ENCODE data around the gene STYXL2. TPM values are rescaled to one million over a fixed set of nuclear protein-coding genes. Genes with fewer than 3 reads are reported as not detected.

STYXL2 gene
- total and polyA plus RNA-seq, 9 donors: 0.08 to 0.30 (median 0.15) TPM; not detected in 2

DNA sequence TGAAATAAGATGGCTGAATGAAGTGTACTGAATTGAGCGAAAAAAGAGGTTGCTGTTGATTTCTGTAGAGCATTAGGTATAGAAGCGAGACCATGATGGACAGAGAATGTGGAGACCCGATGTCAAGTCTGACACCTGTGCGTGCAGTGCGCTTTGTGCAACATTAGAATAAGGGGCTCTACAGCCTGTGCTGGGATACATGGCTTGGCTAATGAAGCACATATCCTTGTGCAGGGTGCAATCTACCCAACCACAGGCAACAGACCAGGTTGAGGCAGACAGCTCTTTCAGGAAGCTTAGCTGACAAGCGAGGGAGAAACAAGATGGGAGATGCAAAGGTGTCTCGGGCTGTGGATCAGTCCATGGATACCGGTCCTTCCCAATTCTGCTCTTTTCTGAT, 22.6 kb upstream of the STYXL2 start:
- no peaks in the 10 kb centered on the region for H3K4me1 ChIP-seq (ENCODE audit: insufficient read depth)
- DNase-seq: no peak
- 93 to 95% (median 94%) methylated on average over 8 of the region's 8 CpGs for WGBS, 3 donors
- no peaks in the 10 kb centered on the region for H3K27me3 ChIP-seq
- H3K4me3 ChIP-seq: no peak overlapping the region
- H3K36me3 ChIP-seq: no peaks in the 10 kb centered on the region
- no peak for TF ChIP-seq EP300 (IDR thresholded peaks at IDR 0.05)
- no peak for TF ChIP-seq POLR2A (IDR thresholded peaks at IDR 0.05)
- TF ChIP-seq, protein P1, sequence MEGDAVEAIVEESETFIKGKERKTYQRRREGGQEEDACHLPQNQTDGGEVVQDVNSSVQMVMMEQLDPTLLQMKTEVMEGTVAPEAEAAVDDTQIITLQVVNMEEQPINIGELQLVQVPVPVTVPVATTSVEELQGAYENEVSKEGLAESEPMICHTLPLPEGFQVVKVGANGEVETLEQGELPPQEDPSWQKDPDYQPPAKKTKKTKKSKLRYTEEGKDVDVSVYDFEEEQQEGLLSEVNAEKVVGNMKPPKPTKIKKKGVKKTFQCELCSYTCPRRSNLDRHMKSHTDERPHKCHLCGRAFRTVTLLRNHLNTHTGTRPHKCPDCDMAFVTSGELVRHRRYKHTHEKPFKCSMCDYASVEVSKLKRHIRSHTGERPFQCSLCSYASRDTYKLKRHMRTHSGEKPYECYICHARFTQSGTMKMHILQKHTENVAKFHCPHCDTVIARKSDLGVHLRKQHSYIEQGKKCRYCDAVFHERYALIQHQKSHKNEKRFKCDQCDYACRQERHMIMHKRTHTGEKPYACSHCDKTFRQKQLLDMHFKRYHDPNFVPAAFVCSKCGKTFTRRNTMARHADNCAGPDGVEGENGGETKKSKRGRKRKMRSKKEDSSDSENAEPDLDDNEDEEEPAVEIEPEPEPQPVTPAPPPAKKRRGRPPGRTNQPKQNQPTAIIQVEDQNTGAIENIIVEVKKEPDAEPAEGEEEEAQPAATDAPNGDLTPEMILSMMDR (IDR thresholded peaks at IDR 0.05): no peak
- no peak overlapping the region for H3K27ac ChIP-seq
- intact Hi-C loops (cut with DNase I): no loop called here
- H3K9me3 ChIP-seq: no peaks in the 10 kb centered on the region

DNA sequence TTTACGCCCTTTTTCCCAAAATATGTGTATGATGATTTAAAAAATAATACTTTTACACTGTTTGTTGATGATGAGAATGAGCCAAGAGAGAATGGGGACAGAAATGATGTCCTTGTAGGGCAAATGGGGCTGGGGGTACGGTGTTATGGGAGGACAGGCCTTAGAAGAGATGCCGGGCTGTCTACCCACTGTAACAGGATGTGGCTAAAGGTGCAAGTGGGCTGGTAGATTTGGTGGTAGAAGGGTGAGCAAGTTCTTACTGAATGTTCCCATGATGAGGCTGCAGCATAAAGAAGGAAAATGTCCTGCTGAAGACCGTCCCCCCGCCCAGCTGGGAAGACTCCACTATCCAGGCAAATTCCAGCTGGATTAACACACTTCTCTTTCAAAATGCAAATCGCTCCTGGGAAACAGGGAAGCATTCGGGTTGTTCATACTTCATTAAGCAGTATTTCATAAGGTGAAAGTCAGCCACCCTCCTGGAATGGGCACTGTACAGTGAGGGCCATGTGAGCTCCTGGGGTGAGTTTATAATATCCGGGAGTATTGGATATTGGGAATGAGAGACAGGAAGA, 17.7 kb upstream of the STYXL2 start:
- WGBS, 3 donors: 71 to 83% (median 78%) methylated on average over 8 of the region's 8 CpGs
- H3K4me1 ChIP-seq (ENCODE audit: insufficient read depth): no peaks in the 10 kb centered on the region
- TF ChIP-seq, protein P1 (IDR thresholded peaks at IDR 0.05): no peak
- no peak for TF ChIP-seq EP300 (IDR thresholded peaks at IDR 0.05)
- no peak for TF ChIP-seq POLR2A (IDR thresholded peaks at IDR 0.05)
- intact Hi-C loops (cut with DNase I): loop anchor here in 1 of 4 donors (1.0 kb wide), 1 partner anchor 609 kb away; no protein-coding TSS in a partner anchor
- H3K9me3 ChIP-seq: no peaks in the 10 kb centered on the region
- H3K4me3 ChIP-seq: no peak overlapping the region
- DNase-seq: no peak
- H3K36me3 ChIP-seq: no peaks in the 10 kb centered on the region
- H3K27ac ChIP-seq: no peak overlapping the region
- no peaks in the 10 kb centered on the region for H3K27me3 ChIP-seq

DNA sequence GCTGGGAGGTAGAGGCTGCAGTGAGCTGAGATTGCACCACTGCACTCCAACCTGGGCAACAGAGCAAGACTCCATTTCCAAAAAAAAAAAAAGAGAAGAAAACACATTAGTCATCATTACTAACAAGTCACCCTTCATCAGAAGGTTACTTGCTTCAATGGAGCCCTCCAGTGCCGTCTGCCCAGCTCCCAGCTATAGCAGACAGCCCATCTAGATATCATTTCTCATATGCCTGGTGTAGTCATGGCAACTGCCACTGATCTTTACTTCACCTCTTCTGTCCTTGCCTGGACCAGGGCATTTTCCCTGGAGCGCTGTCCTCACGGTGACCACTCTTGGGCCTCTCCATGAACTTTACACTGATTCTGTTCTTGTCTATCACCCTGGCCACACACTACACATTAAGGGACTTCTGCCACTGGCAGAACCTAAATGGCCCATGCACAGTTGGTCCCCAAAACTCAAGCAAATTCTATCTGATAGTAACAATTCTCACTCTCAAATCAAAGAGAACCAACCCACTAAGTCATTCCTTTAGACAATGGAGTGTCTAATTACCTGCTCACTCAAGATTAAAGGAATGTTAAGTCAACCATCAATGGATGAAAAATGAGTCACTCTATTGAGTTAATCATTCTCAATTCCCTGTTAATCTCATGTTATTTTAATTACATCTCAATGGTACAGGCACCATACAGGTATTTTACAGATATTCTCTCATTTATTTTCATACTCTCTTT, 16.6 kb upstream of the STYXL2 start:
- H3K4me1 ChIP-seq (ENCODE audit: insufficient read depth): no peaks in the 10 kb centered on the region
- no peak for DNase-seq
- TF ChIP-seq, protein P1 (IDR thresholded peaks at IDR 0.05): no peak
- TF ChIP-seq POLR2A (IDR thresholded peaks at IDR 0.05) (no peak), EP300 (IDR thresholded peaks at IDR 0.05) (no peak)
- H3K27me3 ChIP-seq: no peaks in the 10 kb centered on the region
- H3K4me3 ChIP-seq: no peak overlapping the region
- no peaks in the 10 kb centered on the region for H3K36me3 ChIP-seq
- no peak overlapping the region for H3K27ac ChIP-seq
- intact Hi-C loops (cut with DNase I): no loop called here
- no peaks in the 10 kb centered on the region for H3K9me3 ChIP-seq
- 80 to 86% (median 81%) methylated on average over 3 of the region's 3 CpGs for WGBS, 3 donors

DNA sequence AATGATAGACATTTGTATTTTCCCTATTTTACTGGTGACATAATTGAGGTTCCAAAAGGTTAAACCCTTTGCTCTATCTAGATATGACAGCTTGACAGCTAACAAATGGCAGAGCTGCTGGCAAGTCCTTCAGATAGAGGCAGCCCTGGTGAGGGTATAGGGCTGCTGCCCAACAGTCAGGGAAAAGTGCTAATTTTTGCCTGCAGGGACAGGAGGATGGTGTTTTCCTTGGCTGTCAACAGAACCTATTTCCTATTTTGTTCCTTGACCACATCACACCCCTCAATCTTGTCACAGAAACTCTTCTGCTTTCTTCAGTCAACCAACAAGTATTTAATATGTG, 16.0 kb upstream of the STYXL2 start:
- Histone ChIP-seq H3K4me3 (no peak overlapping the region), H3K36me3 (no peaks in the 10 kb centered on the region), H3K27me3 (no peaks in the 10 kb centered on the region), H3K27ac (no peak overlapping the region), H3K9me3 (no peaks in the 10 kb centered on the region), H3K4me1 (ENCODE audit: insufficient read depth) (no peaks in the 10 kb centered on the region)
- intact Hi-C loops (cut with DNase I): no loop called here
- DNase-seq: no peak
- TF ChIP-seq, protein P1 (IDR thresholded peaks at IDR 0.05): no peak
- TF ChIP-seq EP300 (IDR thresholded peaks at IDR 0.05) (no peak), POLR2A (IDR thresholded peaks at IDR 0.05) (no peak)
